Measurements from ENCODE around the gene ARHGAP22.

Gene ARHGAP22

DNA sequence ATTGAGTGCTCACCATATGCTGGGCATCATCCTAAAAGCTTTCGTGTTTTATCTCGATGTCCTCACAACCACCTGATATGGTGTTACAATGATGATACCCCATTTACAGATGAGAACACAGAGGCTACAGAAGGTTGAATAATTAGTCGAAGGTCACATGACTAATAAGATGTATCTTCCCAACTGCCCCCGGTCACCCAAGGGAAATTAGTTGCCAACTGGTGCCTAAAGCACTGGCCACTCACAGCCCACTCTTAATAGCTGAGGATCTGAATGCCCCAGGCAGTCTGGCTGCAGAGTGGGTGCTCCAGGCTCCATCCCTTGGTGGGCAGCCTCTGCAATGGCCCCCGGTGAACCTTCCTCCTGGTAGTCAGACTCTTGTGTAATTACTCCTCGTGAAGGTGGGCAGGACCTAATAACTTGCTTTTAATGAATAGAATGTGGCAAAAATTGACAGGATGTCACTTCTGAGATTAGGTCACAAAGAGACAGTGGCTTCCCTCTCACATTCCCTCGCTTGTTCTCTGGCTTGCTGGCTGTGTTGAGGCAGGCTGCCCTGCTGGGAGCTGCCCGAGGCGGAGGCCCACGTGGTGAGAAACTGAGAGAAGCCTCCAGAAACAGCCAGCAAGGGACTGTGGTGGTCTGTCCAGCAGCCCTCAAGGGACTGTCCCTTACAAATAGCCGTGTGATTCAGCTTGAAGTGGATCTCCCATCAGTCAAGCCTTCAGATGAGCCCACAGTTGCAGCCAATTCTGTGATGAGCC is 109.4 kb downstream of the ARHGAP22 start:
- no peak for DNase-seq

DNA sequence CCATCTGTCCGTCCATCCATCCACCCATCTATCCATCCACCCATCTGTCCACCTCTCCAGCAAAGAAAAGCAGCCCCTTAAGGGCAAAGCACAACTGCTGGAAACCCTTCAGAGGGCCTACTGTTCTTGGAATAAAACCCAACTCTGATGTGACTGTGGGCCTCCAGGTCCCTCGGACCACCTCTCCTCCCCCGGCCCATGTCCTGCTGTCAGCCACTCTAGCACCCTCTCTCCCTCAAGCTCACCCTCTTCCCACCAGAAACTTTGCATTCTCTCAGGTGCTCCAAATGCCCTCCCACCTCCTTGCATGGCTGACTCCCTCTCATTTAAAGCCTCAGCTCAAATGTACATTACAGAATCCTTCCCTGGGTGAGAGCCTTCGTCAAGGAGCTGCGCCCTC is 110.3 kb downstream of the ARHGAP22 start:
- DNase-seq, result no peak

DNA sequence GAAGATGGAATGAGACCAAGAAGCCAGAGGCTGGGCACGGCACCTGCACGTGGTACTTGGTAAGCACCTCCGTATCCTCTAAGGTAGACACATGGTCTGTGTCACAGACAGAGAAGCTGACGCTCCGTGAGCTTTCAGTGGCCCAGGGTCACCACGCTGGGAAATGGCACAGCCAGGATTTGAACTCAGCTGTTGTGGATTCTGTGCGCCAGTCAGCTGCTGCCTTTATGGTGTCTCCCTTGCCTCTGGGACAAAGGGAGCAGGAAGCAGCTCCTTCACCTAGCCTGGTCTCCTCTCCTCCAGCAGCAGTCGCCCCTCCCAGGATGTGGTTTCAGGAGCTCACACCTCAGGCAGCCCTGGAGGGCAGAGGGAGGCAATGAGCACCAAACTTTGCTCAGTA is 110.8 kb downstream of the ARHGAP22 start:
- no peak for DNase-seq

DNA sequence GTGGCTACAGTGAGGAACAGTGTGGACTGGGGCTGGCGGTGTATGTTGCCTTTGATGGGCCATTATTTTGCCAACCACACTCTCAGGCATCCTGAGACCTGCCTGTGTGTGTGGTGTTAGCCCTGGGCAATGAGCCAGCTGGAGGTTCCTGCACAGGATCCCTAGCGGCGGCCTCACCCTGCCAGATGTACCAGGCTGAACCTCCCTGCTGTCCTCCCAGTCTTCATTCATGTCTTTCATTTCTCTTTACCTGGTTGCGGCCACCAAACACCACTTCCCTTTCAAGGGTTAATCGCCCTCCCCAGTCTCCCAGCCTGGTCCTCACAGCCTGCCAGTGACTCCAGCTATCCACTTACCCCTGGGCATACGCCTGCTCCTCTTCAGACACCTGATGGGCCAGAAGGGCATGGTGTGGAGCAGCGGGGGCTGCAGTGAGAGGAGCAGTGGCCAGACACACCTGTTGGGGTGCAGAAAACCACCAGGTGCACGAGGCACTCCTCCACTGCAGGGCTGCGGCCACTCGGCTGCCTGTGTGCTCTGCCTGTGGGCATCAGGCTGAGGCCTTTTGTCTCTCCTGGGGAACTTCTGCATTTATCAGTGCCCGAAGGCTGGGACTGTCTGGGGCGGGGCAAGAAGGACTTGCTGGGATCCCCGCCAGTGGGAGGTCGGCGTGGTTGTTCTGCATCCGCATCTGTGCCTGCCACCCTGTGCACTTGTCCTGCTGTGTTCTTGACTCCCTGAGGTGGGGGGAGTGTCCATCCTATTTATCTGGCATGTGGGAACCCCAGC is 111.6 kb downstream of the ARHGAP22 start:
- no peak for DNase-seq

DNA sequence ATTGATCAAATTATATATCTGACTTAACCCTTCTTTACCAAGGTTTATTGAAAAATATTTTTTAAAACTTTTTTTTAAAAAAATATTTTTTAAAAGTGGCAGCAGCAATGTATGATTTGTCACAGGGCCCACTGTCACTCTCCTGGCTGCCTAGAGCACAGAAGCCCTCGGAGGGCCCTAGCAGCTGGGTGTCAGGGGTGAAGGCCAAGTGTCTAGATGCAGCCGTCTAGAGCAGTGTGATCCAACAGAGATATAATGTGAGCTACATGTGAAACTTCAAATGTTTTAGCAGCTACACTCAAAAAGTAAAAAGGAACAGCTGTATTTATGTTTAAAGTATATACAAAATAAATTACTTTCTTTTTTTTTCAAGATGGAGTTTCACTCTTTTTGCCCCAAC is 112.7 kb downstream of the ARHGAP22 start:
- no peak for DNase-seq

DNA sequence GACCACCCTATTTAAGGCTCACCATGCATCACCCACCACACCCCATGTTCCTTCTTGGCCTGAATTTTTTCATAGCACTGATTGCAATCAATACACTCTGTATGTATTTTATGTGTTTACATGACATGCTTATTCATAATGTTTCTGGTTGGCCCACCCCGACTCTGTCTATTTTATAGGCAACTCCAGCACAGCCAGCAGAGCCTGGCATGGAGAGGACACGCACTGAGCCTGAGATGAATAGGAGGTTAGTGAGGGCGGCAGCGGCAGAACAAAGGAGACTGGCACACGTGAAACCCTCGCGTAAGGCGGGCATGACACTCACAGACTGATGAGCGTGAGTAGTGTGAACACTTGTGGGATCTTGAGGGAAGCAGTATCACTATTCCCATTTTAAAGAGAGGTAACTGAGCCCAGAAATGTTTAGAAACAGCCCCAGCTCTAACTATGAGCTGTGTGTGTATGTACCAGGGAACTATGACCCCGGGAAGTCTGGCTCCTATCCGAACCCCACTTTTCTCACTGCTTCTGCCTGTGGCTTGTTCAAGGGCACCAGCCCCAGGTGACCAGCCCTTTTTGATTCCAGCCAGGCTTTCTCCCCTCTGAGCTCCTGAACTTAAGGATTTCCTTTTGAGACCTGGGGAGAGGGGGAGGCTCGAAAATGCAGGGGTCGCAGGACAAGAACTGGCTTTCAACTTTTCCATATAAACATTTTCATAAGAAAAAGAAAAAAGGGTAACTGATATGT is 113.3 kb downstream of the ARHGAP22 start:
- no peak for DNase-seq

DNA sequence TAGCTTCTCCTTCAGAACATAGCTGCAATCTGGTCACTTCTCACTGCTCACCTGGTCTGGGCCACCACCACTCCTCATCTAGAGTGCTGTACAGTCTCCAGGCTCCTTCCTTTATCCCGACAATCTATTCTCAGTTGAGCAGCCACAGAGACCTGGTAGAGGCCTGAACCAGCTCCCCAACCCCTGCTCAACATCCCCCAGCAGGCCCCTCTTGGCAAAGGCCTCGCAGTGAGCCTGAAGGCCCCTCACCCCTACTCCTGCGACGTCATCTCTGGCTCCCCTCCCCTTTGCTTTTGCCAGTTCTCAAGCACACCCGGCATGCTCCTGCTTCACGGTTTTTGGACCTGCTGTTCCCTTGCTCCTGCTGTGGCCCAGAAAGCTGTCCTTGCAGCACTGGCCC is 113.9 kb downstream of the ARHGAP22 start:
- DNase-seq, result no peak

DNA sequence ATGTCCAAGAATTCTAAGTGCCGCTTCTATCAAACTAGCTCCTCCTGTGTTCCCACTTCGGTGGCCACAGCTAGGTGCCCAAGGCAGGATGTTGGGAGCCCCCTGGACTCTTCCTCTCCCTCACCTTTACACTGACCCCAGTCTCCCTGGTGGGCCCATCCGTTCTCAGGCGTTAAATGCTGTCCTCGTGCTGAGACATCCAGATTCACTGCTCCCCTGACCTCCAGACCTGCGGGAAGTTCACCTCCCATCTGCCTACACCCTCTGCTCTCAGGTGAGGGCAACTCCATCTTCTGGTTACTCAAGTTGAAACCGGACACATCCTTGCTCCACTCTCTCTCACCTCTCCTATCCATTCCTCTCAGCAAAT is 114.3 kb downstream of the ARHGAP22 start:
- no peak for DNase-seq

DNA sequence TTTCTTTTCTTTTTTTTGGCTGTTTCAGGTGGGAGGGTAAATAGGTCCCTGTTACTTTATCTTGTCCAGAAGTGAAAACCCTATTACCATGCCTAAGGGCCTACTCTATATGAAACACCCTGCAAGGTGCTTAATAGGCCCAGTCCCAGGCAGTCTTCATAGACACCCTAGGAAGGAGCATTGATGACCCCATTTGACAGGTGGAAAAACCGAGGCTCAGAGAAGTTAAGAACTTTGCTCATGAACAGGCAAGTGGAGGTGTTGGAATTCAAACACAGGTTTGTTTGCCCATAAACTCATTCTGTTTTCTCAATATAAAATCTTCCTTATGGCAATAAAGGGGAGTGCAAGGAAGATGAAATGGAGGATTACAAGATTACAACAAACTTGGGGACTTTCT is 115.8 kb downstream of the ARHGAP22 start:
- DNase-seq, result no peak

DNA sequence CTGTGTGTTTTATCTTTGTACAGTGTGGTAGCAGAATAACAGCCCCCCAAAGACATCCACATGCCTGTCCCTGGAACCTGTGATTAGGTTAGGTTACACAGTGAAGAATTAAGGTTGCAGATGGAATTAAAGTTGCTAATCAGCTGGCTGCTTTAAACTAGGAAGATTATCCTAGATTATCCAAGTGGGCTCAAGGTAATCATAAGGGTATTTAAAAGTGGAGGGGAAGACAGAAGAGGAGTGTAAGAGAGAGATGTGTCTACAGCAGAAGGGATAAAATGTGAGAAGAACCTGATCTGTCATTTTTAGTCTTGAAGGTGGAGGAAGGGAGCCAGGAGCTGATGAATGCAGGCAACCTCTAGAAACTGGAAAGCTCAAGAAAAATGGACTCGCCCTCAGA is 117.6 kb downstream of the ARHGAP22 start:
- DNase-seq, result no peak

DNA sequence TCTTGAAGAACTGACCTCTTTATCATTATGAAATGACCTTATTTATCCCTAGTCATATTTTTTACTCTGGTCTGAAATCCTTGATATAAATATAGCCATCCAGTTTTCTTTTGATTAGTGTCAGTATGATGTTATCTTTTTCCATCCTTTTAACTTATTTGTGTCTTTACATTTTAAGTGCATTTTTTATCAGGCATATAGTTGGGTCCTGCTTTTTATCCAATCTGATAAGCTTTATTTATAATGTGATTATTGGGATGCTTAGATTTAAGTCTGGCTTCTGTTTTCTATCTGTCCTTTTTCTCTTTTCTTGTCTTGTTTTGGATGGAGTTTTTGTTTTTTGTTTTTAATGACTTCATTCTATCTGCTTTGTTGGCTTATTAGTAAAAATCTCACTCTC is 119.2 kb downstream of the ARHGAP22 start:
- DNase-seq, result no peak

DNA sequence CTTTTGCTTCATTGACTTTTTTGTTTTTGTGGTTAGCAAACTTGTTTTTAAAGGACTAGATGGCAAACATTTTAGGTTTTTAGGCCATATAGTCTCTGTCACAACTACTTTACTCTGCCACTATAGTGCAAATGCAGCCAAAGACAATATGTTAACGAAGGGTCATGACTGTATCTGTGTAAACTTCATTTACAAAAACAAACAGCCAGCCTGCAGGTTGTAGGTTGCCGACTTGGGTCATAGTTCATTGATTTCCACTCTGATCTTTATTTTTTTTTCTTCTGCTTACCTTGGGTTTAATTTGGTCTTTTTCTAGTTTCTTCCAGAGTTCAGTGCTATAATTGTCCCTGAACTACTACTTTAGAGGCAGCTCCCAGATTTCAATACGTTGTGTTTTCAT is 120.0 kb downstream of the ARHGAP22 start:
- no peak for DNase-seq

DNA sequence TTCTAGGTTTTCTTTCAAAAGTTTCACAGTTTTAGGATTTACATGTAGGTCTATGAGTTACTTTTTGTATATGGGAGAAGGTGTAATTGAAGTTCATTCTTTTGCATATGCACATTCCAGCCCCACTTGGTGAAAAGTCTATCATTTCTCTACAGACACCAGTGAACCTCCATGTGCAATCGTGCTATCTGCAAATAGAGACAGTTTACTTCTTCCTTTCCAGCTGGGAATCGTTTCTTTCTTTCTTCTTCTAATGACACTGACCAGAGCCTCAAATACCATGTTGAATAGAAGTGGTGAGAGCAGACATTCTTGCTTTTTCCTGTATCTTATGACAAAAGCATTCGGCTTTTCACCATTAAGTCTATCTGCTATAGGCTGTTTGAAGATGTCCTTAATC is 122.7 kb downstream of the ARHGAP22 start:
- no peak for DNase-seq

DNA sequence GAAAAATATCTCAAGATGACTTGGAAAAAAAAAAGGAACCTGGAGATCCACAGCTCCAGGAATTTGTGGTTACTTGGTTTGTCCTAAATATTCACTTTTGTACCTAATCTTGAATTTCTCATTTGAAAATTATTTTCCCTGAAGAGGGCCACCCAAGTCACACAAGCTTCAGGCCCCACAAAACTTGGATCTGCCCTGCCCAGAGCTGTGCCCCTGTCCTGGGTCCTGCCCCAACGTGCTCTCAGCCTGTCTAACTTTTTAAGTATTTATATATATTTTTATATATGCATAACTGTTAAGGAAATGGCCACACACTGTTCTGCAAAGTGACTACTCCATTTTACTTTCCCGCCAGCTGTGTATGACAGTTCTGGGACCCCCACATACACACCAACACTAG is 123.5 kb downstream of the ARHGAP22 start:
- DNase-seq, result no peak

DNA sequence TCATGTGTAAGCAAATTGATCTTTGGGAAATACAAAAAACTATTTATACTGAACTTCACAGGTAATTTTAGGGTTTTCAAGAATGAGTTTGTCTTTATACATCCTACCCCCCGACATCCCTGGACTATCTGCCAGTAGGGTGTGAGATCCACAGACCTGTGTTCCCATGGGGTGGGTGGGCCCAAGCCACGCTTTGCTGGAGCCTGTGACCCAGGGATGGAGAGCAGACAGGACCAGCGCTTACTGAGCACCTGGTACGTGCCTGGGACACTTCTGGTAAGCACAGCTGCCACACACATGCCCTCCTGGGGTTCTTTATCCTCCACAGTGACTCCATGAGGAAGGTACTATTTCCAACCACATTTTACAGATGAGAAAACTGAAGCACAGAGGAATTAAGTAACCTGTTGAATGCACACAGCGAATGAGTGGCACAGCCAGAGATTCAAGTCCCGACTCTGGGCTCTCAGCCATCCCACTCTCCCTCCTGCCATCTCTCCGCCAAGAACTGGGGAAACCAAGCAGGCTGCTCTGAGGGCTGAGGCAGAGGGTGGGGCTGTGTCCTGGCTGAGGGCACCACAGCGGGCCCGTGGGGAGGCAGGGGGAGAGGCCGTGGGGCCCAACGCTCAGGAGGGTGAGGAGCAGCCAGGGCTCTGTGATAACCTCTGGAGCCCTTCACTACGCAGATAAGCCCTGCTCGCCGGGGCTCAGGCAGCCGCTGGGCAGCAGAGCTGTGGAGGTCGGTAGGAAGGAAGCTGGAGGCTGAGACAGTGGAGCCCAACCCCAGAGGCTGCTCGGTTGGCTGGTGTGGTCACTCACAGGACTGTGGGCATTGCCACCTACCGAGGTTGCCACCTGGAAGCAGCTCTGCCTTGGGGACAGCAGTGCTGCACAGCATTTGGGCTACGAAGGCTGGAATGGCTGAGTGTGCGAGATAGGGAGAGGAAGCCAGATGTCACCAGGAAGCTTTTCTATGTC is 124.2 kb downstream of the ARHGAP22 start:
- no peak for DNase-seq

DNA sequence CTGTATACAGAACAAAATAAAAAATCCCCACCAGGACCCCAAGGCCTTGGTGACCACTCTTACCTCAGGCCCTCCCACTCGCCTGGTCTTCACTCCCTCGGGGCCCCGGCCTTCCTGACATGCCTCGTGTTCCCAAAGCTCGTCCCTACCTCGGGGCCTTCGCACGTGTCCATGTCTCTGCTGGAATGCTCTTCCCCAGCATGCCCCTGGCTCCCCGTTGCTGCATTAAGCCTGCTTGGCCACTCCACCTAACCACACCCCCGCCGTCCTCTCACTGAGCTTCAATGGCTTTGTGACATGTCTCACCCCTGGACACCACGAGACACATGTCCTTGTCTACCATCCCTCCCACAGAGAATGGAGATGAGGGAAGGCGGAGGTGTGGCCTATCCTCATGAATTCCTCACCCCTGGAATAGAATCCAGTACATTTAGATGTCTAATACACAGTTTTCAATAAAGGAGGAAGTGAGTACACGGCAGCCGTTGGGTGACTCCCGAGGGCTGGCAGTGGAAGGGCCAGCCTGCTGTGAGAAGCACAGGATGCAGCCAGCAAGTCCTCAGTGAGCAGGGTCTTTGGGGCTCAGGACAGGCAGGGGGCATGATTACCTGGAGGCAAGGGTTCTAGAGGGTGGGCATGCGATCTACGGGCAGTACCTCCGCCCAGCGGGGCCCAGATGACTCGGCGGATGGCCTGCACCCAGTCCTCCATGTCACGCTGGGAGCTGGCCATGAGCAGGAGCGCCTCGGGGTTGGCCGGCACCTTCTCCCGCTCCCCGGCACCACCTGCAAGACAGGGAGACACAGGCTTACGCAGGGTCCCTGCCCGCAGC is 125.7 kb downstream of the ARHGAP22 start:
- DNase-seq, result no peak

DNA sequence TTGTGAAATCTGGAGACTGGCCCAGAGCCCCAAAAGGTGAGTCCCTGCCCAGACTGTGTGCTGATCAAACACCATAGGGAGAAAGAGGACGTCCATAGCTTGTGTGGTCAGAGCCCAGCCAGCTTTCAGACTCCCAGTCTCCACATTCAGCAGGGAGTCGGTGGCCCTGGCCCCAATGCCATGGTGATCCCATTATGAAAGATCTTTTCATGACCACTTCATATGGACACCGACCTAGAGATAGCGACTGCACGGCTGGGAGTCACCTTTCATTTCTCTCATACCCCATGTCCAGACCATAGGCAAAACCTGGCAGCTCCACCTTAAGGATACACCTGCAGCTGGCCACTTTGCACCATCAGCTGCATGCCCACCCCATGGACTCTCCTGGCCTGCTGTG is 126.4 kb downstream of the ARHGAP22 start:
- no peak for DNase-seq

DNA sequence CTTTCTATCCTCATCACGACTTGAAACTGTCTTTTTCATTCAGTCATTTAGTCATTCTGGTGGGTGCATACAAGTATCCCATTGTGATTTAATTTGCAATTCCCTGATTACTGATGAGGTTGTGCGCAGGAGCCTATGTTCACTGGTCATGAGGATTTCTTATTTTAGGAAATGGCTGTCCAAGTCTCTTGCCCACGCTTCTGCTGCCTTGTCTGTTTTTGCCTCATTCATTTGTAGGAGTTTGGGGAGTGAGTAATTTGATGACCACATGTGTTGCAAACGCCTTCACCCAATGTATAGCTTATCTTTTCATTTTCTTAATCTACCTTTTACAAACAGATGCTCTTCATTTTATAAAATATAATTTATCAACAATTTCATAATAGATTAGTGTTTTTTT is 127.3 kb downstream of the ARHGAP22 start:
- DNase-seq, result no peak

DNA sequence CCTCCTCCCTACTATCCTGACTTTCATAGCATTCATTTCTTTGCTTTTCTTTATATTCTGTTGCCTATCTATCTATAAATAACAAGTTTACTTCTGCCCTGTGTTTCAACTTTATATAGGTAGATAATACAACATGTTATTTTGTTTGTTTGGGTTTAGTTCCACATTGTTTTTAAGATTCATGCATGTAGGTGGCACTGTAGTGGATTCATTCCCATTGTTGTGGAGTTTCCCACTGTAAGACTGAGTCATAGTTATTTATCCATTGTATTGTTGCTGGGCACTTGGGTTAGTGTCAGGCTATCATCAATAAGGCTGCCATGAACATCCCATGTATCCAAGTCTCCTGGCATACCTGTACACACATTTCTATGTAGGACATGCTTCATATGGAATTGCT is 127.7 kb downstream of the ARHGAP22 start:
- DNase-seq, result no peak

DNA sequence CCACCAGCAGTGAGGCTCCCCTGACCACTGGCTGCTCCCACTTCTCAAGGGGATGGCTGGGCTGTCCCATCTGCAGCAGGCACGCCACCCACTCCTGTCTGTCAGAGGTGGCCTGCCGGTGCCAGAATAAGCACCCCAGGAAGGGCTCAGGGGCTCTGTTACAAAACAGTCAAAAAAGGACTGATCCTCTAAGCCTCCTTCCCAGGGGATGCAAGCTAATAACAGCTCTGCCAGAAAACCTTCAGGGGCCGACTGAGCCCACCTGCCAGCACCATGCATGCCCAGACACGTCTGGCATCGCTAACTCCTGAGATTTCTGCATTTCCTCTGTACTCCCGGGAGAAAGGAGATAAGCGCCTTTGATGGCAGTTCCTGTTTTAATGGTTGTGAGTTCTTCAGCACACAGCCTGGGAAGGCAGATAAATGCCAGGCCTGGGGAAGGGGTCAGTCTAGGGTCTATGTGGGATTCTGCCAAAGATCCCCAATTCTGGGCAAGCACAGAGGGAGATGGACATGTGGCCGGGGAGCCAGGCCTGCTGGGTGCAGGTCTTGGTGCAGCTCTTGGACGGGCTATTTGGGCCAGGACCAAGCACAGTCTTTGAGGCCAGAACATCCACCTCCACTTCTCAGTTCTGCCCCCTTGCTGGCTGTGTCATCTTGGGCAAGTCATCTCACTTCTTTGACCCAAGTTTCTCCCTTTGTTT is 128.4 kb downstream of the ARHGAP22 start:
- no peak for DNase-seq

DNA sequence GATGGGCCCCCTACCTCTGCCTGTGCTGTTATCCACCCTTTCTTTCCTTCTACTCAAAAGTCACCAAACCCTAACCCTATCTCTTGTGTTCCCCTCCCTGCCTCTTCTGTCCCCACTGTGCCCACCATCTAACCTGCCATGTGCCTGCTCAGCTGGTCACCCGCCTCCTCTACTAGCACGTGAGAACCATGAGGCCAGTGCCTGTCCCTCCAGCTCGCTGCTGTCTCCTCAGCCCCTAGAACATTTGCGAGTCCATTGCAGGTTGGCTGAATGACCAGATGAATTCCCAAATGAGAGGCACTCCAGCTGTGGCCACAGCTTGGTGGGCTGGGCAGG is 129.0 kb downstream of the ARHGAP22 start:
- no peak for DNase-seq
